ENCODE measurements around the gene DAP3. TPM values are rescaled to one million over a fixed set of nuclear protein-coding genes. Genes with fewer than 3 reads are reported as not detected.
"Not testable (repeated sequence)": the region's sequence is repeated elsewhere in the genome, so short reads cannot be mapped to it uniquely, and the experiment has no call there.

DAP3 gene
- total RNA-seq, 2 experiments from 2014 or later: 159 to 162 TPM

DNA sequence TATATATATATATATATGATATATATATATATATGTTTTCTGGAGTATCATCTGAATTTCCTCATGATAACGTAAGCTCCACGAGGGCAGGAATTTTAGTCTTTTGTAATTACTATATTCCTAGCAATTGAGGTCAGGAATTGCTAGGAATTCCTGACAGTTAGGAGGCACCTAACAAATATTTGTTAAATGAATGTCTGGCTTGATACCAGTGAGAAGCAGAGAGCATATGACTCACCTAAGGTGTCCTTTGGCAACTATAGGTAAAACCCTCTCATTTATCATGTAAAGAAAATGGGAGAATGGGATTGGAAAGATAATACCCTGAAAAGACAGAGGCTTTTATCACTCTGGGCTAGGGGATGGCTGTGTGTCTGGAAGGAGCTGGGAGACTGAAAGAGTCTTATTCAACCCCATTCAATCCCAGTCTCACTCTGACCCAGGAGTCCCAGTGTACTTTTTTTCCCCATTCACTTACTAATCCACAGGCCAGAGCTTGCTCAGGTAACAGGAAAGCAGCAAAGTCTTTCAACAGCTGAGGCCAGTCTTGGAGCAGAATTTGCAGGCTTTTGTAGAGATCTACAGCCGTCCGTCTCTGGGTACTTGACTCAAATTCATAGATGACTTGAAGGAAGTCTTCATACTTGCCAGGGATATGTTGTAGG, 71.2 kb downstream of the DAP3 start:
- no peak overlapping the region for H3K27ac Mint-ChIP-seq
- ChIA-PET CTCF (interaction anchor here (0.6 to 0.8 kb wide), 2 partner anchors 11 to 105 kb away, joined by 3 read pairs; no protein-coding TSS in a partner anchor), POLR2A (no interaction called here)
- peaks cover 37% of the 10 kb centered on the region for H3K36me3 Mint-ChIP-seq (ENCODE audit: low read depth)
- H3K4me3 Mint-ChIP-seq: no peak overlapping the region
- no peaks in the 10 kb centered on the region for H3K4me1 Mint-ChIP-seq
- no peaks in the 10 kb centered on the region for H3K9me3 Mint-ChIP-seq (ENCODE audit: low read depth)
- intact Hi-C loops (cut with DNase I, micrococcal nuclease): no loop called here
- ATAC-seq (no peak), DNase-seq (no peak)
- H3K27me3 Mint-ChIP-seq: no peaks in the 10 kb centered on the region

GRCh38 chr1:155760751-155761475, 72.0 kb downstream of the DAP3 start:
- Mint-ChIP-seq H3K9me3 (ENCODE audit: low read depth) (no peaks in the 10 kb centered on the region), H3K27me3 (no peaks in the 10 kb centered on the region), H3K27ac (no peak overlapping the region), H3K4me1 (no peaks in the 10 kb centered on the region), H3K4me3 (no peak overlapping the region), H3K36me3 (ENCODE audit: low read depth) (peaks cover 41% of the 10 kb centered on the region)
- ChIA-PET POLR2A (no interaction called here), CTCF (interaction anchor here (0.6 kb wide), 1 partner anchor 104 kb away, joined by 3 read pairs; no protein-coding TSS in a partner anchor)
- no peak for ATAC-seq
- DNase-seq: no peak
- intact Hi-C loops (cut with DNase I, micrococcal nuclease): no loop called here

DNA sequence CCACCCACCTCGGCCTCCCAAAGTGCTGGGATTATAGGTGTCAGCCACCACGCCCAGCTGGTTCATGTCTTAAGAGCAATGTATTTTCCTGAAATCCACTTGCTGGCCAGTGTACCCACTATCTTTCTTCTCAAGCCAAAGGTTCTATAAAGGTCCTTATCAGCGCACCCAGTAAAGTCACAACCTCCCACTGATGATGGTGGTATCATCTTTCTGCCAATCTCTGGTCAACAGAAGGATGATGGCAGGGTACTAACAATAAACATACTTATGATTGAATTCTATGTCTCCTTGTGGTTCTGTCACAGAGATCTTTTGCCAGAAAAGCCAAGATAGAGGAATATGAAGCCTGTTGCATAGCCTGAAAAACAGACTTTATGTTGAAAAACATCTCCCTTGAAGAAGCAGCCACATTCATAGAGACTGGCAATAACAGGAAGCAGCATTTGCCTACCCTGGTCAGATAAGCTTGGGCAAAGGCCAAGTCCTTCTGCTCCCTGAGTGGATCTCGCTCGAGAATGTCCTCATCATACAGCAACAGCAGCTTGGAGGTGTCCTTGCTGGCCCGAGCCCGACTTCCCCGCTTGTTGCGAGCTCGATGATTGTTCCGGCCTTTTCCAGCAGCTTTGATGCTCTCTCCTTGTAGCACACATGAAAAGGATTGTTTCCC, 73.0 kb downstream of the DAP3 start:
- Mint-ChIP-seq H3K9me3 (ENCODE audit: low read depth) (no peaks in the 10 kb centered on the region), H3K27ac (no peak overlapping the region), H3K36me3 (ENCODE audit: low read depth) (peaks cover 48% of the 10 kb centered on the region), H3K4me1 (no peaks in the 10 kb centered on the region), H3K27me3 (no peaks in the 10 kb centered on the region), H3K4me3 (no peak overlapping the region)
- ATAC-seq: no peak
- CTCF ChIA-PET: no interaction called here
- DNase-seq: no peak
- intact Hi-C loops (cut with DNase I, micrococcal nuclease): no loop called here
- POLR2A ChIA-PET: interaction anchor here (0.7 kb wide), 1 partner anchor 569 kb away, joined by 3 read pairs; no protein-coding TSS in a partner anchor

DNA sequence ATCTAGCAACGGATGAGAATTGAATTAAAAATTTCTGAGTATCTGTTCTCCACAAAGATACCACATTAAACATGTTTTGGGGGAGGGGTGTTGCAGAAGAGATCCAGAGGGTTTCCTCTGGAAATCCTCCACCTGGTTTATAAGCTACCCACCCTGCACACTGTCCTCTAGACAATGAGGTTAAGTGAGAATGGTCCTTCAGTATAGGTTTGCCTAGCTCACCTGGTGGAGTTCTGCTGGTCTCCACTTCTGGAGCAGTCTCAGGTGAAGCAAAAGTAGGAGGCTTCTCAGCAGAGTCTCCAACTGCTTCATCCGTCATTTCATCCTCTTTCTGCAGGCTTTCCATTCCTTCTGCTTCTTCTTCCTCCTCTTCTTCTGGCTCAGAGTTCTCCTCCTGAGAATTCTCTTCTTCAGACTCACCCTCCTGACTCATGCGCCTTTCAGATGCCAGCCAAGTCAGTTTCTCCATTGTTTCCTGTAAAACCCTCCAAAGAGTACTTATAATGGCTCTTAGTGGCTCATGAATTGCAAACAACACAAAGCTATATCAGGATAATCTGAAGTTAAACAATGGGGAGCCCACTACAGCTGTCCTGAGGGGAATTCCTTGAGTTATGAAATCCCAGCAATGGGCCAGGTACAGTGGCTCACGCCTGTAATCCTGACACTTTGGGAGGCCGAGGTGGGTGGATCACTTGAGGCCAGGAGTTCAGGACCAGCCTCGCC, 74.4 kb downstream of the DAP3 start:
- DNase-seq; H3K27me3 Mint-ChIP-seq; H3K4me1 Mint-ChIP-seq; ATAC-seq; H3K4me3 Mint-ChIP-seq; POLR2A ChIA-PET; intact Hi-C loops (cut with DNase I, micrococcal nuclease); H3K9me3 Mint-ChIP-seq (ENCODE audit: low read depth); H3K27ac Mint-ChIP-seq: not testable (repeated sequence)
- H3K36me3 Mint-ChIP-seq (ENCODE audit: low read depth): peaks cover 46% of the 10 kb centered on the region
- CTCF ChIA-PET: interaction anchor here (0.6 to 1.2 kb wide), 3 partner anchors 23 to 143 kb away, joined by 3 read pairs; no protein-coding TSS in a partner anchor

DNA sequence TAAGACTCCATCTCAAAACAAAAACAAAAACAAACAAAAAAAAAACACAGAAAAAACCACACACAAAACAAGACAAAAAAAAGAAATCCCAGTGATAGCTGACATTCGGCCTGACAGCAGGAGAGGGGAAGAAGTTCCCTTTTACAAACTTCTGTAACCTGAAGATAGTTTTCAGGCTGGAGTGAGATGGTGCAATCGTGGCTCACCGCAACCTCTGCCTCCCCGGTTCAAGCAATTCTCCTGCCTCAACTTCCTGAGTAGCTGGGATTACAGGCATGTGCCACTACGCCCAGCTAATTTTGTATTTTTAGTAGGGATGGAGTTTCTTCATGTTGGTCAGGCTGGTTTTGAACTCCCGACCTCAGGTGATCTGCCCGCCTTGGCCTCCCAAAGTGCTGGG, 75.1 kb downstream of the DAP3 start:
- POLR2A ChIA-PET, ATAC-seq: not testable (repeated sequence)
- H3K36me3 Mint-ChIP-seq (ENCODE audit: low read depth): peaks cover 50% of the 10 kb centered on the region

GRCh38 chr1:155767399-155767989, 78.6 kb downstream of the DAP3 start:
- DNase-seq; H3K27me3 Mint-ChIP-seq; CTCF ChIA-PET; POLR2A ChIA-PET; intact Hi-C loops (cut with DNase I, micrococcal nuclease); ATAC-seq; H3K27ac Mint-ChIP-seq; H3K4me3 Mint-ChIP-seq; H3K9me3 Mint-ChIP-seq (ENCODE audit: low read depth); H3K4me1 Mint-ChIP-seq: not testable (repeated sequence)
- H3K36me3 Mint-ChIP-seq (ENCODE audit: low read depth): peaks cover 47% of the 10 kb centered on the region

More for the DNA sequence above, 75.1 kb downstream of the DAP3 start:
- H3K27ac Mint-ChIP-seq; H3K27me3 Mint-ChIP-seq; intact Hi-C loops (cut with DNase I, micrococcal nuclease); DNase-seq; H3K9me3 Mint-ChIP-seq (ENCODE audit: low read depth); H3K4me3 Mint-ChIP-seq; H3K4me1 Mint-ChIP-seq: not testable (repeated sequence)
- CTCF ChIA-PET: interaction anchor here (0.6 to 0.8 kb wide), 2 partner anchors 142 to 264 kb away, joined by 3 read pairs; no protein-coding TSS in a partner anchor

DNA sequence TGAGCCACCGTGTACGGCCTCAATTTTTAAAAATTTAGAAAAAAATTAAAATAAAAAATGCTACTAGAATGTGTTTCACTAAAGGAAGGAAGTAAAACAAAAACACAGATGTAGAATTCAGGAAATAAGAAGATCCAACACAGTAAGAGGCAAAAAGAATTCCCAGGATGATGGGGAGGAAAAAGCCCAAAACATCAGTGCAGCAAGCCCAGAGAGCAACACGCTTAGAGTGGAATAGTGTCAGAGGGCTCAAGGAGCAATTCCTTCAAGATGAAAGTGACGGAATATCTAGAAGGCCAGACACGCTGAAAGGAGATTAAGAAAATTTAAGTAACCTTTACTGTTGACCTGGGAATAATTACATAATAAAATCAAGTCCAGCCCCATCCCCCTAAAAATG, 80.4 kb downstream of the DAP3 start:
- H3K9me3 Mint-ChIP-seq (ENCODE audit: low read depth): no peaks in the 10 kb centered on the region
- H3K27me3 Mint-ChIP-seq: no peaks in the 10 kb centered on the region
- ChIA-PET CTCF (interaction anchor here (0.6 kb wide), 1 partner anchor 48 kb away, joined by 4 read pairs; no protein-coding TSS in a partner anchor), POLR2A (no interaction called here)
- H3K4me3 Mint-ChIP-seq: no peak overlapping the region
- ATAC-seq: no peak
- no peak for DNase-seq
- H3K27ac Mint-ChIP-seq: no peak overlapping the region
- intact Hi-C loops (cut with DNase I, micrococcal nuclease): no loop called here
- peaks cover 50% of the 10 kb centered on the region for H3K36me3 Mint-ChIP-seq (ENCODE audit: low read depth)
- no peaks in the 10 kb centered on the region for H3K4me1 Mint-ChIP-seq

- Mint-ChIP-seq H3K4me1 (peaks cover 9% of the 10 kb centered on the region), H3K9me3 (ENCODE audit: low read depth) (no peaks in the 10 kb centered on the region), H3K4me3 (no peak overlapping the region), H3K27me3 (no peaks in the 10 kb centered on the region), H3K27ac (no peak overlapping the region), H3K36me3 (ENCODE audit: low read depth) (peaks cover 55% of the 10 kb centered on the region)
- ChIA-PET CTCF (no interaction called here), POLR2A (no interaction called here)
- intact Hi-C loops (cut with DNase I, micrococcal nuclease): no loop called here
- DNase-seq (no peak), ATAC-seq (no peak)
These were observed 84.3 kb downstream of the DAP3 start for GRCh38 chr1:155773221-155773620.

- peaks cover 9% of the 10 kb centered on the region for H3K4me1 Mint-ChIP-seq
- no peak overlapping the region for H3K4me3 Mint-ChIP-seq
- no peaks in the 10 kb centered on the region for H3K27me3 Mint-ChIP-seq
- CTCF ChIA-PET: interaction anchor here (0.6 to 1.0 kb wide), 2 partner anchors 525 to 608 kb away, joined by 3 read pairs; no protein-coding TSS in a partner anchor
- ATAC-seq (peak; percentile 51), DNase-seq (peak; percentile 39)
- POLR2A ChIA-PET: interaction anchor here (1.1 kb wide), 1 partner anchor 227 kb away, joined by 3 read pairs; no protein-coding TSS in a partner anchor
- intact Hi-C loops (cut with DNase I, micrococcal nuclease): no loop called here
- H3K27ac Mint-ChIP-seq: peak overlapping the region; percentile 87
- peaks cover 40% of the 10 kb centered on the region for H3K36me3 Mint-ChIP-seq (ENCODE audit: low read depth)
- no peaks in the 10 kb centered on the region for H3K9me3 Mint-ChIP-seq (ENCODE audit: low read depth)
These were observed 87.5 kb downstream of the DAP3 start for GRCh38 chr1:155776414-155776813.

DNA sequence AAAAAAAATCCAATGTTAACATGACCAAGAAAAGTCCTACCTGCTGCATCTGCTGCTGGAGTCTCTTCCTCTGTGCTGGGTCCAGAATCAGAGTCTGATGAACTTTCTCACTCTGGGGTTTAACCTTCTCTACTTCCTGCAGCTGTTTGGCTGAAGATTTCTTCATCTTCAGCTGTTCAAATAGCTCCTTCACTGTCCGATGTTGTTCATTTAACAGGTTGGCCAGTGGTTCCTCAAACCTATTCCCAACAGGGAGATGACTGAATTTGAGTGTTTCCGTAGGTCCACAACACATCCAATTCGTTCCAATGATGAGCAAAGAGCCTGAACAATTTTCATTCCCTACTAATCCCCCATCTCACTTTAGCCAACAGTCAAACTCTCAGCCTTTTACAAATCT, 88.7 kb downstream of the DAP3 start:
- ATAC-seq (no peak), DNase-seq (no peak)
- Mint-ChIP-seq H3K4me1 (peaks cover 9% of the 10 kb centered on the region), H3K27ac (peak overlapping the region; percentile 65), H3K27me3 (no peaks in the 10 kb centered on the region), H3K9me3 (ENCODE audit: low read depth) (no peaks in the 10 kb centered on the region), H3K4me3 (no peak overlapping the region), H3K36me3 (ENCODE audit: low read depth) (peaks cover 38% of the 10 kb centered on the region)
- intact Hi-C loops (cut with DNase I, micrococcal nuclease): no loop called here
- ChIA-PET CTCF (interaction anchor here (1.0 kb wide), 2 partner anchors 10 to 527 kb away, joined by 3 read pairs; no protein-coding TSS in a partner anchor), POLR2A (interaction anchor here (1.1 kb wide), 1 partner anchor 226 kb away, joined by 3 read pairs; no protein-coding TSS in a partner anchor)
